ENCODE results near the gene KDM4D. TPM values are rescaled to one million over a fixed set of nuclear protein-coding genes. Genes with fewer than 3 reads are reported as not detected.

KDM4D gene
- total and polyA plus RNA-seq, 9 of the 15 experiments (the other 6 are each of a cell fraction or from before 2014, with no cell fraction given), result 0.34 to 1.1 (median 0.50) TPM

DNA sequence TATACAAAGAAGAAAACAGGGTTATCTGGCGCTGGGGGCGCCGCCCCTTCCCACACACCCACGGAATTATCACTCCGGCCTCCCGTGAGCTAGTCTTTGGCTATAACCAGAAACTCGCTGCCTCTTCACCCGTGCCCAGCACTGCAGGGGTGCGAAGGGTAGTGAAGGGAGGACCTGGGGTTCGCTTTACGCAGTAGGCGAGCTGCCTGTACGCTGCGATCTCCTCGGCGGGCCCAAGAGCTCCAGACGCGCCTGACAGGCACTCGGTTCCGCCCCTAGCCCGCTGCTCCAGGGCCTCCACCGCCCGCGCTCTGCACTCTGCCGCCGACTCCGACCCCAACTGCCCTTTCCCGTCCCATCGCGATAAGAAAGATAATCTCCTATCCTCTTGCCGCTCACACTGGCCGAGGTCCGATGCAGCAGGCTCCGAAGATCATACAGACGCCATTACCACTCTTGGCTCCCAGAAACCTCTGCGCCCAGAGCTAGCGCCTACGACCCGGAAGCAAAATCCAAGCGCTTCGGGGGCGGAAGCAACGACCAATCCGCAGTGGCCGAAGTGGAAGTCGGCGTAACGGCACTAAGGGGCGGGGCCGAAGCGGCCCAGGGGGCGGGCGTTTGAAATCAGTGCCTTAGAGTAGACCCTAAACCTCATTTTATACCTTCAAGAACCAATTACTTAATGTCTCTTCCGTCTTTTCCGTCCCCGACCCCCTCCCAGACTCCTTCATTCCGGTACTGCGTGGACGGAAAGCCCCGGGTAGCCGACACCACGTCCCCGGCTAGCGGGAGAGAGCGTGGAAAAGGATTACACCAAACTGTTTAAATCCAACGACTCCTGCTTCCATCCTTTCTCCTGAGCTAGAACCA lies at the start of gene KDM4D, which contains the start of gene CWC15 (continued):
- no peak for TF ChIP-seq ZNF280A (IDR thresholded peaks at IDR 0.05; ENCODE audit: low read depth, partially characterized antibody)
- TF ChIP-seq CHCHD3 (CRISPR knock-in tag; IDR thresholded peaks at IDR 0.05), result no peak
- no peak for TF ChIP-seq SMC3 (conservative IDR thresholded peaks at IDR 0.05; ENCODE audit: insufficient read depth, low read depth, low read length)
- no peak for TF ChIP-seq ELF4 (CRISPR knock-in tag; IDR thresholded peaks at IDR 0.05)
- TF ChIP-seq L3MBTL2 (IDR thresholded peaks at IDR 0.05), result no peak
- TF ChIP-seq HMBOX1 (IDR thresholded peaks at IDR 0.05), result no peak
- TF ChIP-seq RBBP5 (IDR thresholded peaks at IDR 0.05; ENCODE audit: borderline replicate concordance, insufficient read depth, low read length, poor library complexity, severe bottlenecking), result peak; percentile 94
- TF ChIP-seq ZNF41 (CRISPR knock-in tag; conservative IDR thresholded peaks at IDR 0.05), result no peak
- peak; percentile 65; the same call in 1 of the 2 replicates for TF ChIP-seq HLTF (IDR thresholded peaks at IDR 0.05)
- TF ChIP-seq EP400 (IDR thresholded peaks at IDR 0.05), result peak; percentile 86
- no peak for TF ChIP-seq RREB1 (CRISPR knock-in tag; IDR thresholded peaks at IDR 0.05)
- TF ChIP-seq, protein P1, sequence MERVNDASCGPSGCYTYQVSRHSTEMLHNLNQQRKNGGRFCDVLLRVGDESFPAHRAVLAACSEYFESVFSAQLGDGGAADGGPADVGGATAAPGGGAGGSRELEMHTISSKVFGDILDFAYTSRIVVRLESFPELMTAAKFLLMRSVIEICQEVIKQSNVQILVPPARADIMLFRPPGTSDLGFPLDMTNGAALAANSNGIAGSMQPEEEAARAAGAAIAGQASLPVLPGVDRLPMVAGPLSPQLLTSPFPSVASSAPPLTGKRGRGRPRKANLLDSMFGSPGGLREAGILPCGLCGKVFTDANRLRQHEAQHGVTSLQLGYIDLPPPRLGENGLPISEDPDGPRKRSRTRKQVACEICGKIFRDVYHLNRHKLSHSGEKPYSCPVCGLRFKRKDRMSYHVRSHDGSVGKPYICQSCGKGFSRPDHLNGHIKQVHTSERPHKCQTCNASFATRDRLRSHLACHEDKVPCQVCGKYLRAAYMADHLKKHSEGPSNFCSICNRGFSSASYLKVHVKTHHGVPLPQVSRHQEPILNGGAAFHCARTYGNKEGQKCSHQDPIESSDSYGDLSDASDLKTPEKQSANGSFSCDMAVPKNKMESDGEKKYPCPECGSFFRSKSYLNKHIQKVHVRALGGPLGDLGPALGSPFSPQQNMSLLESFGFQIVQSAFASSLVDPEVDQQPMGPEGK (CRISPR knock-in tag; IDR thresholded peaks at IDR 0.05; ENCODE audit: borderline replicate concordance), result no peak
- TF ChIP-seq ZNF217 (CRISPR knock-in tag; IDR thresholded peaks at IDR 0.05), result no peak
- TF ChIP-seq TFAP4 (CRISPR knock-in tag; IDR thresholded peaks at IDR 0.05; ENCODE audit: borderline replicate concordance), result peak; percentile 50; the same call in 1 of the 2 replicates
- no peak for TF ChIP-seq PHB2 (IDR thresholded peaks at IDR 0.05; ENCODE audit: low read depth)

All from K562 (cell line).